HEK293 (cell line): Measurements from ENCODE around the gene RFPL2.

ENCODE experiments used
- CTCF ChIA-PET: fragments of 350-600 bp; formaldehyde crosslinking; extraction: SDS; loops from one replicate; lab custom pipeline; 2021; ENCODE audit warnings: antibody characterized with exemption; lab: Yijun Ruan, JAX
- POLR2A ChIA-PET: fragments of 300-600 bp; formaldehyde crosslinking; extraction: SDS; loops from one replicate; lab custom pipeline; 2020; ENCODE audit warnings: antibody characterized with exemption, inconsistent platforms; lab: Yijun Ruan, JAX
- H3K27ac ChIP-seq: fragments of 200-500 bp; sonication (Bioruptor generic); 2 replicates; pipeline ENCODE4 v1.5.1; 2014; ENCODE audit warnings: low read depth, low read length, control low read depth, inconsistent platforms; ENCODE audit errors: extremely low read depth
- H3K36me3 ChIP-seq, 2 experiments: fragments of 200-500 bp in 1 of 2; sonication (Bioruptor generic) in 1 of 2; 1 replicate in 1 of 2; 2 replicates in 1 of 2; pipeline ENCODE4 v1.5.1; 2014 to 2017; ENCODE audit warnings: inconsistent platforms in 2 of 2, low read length in 2 of 2; ENCODE audit not compliant: control insufficient read depth in 2 of 2, insufficient read depth in 1 of 2
- H3K4me1 ChIP-seq: fragments of 200-500 bp; sonication (Bioruptor generic); 2 replicates; pipeline ENCODE4 v1.5.1; 2014; ENCODE audit warnings: mild to moderate bottlenecking, low read length, inconsistent platforms; ENCODE audit not compliant: control insufficient read depth, insufficient read depth
- H3K4me3 ChIP-seq: 2 replicates; pipeline ENCODE4 v1.5.1; 2011; ENCODE audit warnings: low read depth, mild to moderate bottlenecking, control low read depth, low read length, moderate library complexity
- H3K9me3 ChIP-seq: fragments of 200-500 bp; sonication (Bioruptor generic); 2 replicates; pipeline ENCODE4 v1.5.1; 2014; ENCODE audit warnings: low read depth, low read length, inconsistent platforms; ENCODE audit not compliant: control insufficient read depth, insufficient read depth
- GLIS2 ChIP-seq: fragments of 450-650 bp; formaldehyde crosslinking; IDR thresholded peaks from 2 replicates; pipeline ENCODE4 v1.5.1; 2016; ENCODE audit warnings: missing biosample characterization, missing genetic modification characterization
- KLF1 ChIP-seq: fragments of 450-650 bp; formaldehyde crosslinking; IDR thresholded peaks from 2 replicates; pipeline ENCODE4 v1.5.1; 2016; ENCODE audit warnings: missing biosample characterization, missing genetic modification characterization
- KLF10 ChIP-seq: fragments of 450-650 bp; IDR thresholded peaks from 2 replicates; pipeline ENCODE4 v1.5.1; 2018; ENCODE audit warnings: missing biosample characterization, mild to moderate bottlenecking, missing genetic modification characterization
- KLF9 ChIP-seq: fragments of 450-650 bp; formaldehyde crosslinking; IDR thresholded peaks from 2 replicates; pipeline ENCODE4 v1.5.1; 2016; ENCODE audit warnings: missing biosample characterization, missing genetic modification characterization, low read depth
- REPIN1 ChIP-seq: fragments of 450-650 bp; formaldehyde crosslinking; IDR thresholded peaks from 2 replicates; pipeline ENCODE4 v1.5.1; 2017; ENCODE audit warnings: missing biosample characterization, missing genetic modification characterization, low read depth
- SP2 ChIP-seq: fragments of 450-650 bp; formaldehyde crosslinking; IDR thresholded peaks from 2 replicates; pipeline ENCODE4 v1.5.1; 2016; ENCODE audit warnings: missing biosample characterization, missing genetic modification characterization
- SP3 ChIP-seq: fragments of 450-650 bp; formaldehyde crosslinking; IDR thresholded peaks from 2 replicates; pipeline ENCODE4 v1.5.1; 2016; ENCODE audit warnings: missing biosample characterization, missing genetic modification characterization
- ZBTB17 ChIP-seq: fragments of 450-650 bp; formaldehyde crosslinking; IDR thresholded peaks from 2 replicates; pipeline ENCODE4 v1.5.1; 2016; ENCODE audit warnings: missing biosample characterization, missing genetic modification characterization
- ZFP69B ChIP-seq: fragments of 450-650 bp; formaldehyde crosslinking; IDR thresholded peaks from 2 replicates; pipeline ENCODE4 v1.5.1; 2016; ENCODE audit warnings: missing biosample characterization, missing genetic modification characterization
- ZNF133 ChIP-seq: fragments of 450-650 bp; formaldehyde crosslinking; IDR thresholded peaks from 2 replicates; pipeline ENCODE4 v1.5.1; 2016; ENCODE audit warnings: missing biosample characterization, missing genetic modification characterization
- ZNF274 ChIP-seq, 2 experiments: fragments of 200-500 bp in 1 of 2; fragments of 450-650 bp in 1 of 2; sonication (Bioruptor generic) in 1 of 2; formaldehyde crosslinking in 1 of 2; IDR thresholded peaks; 2 replicates each; pipeline versions ENCODE4 v1.5.1 to v1.6.1; 2014 to 2016; ENCODE audit warnings: borderline replicate concordance in 1 of 2, inconsistent platforms in 1 of 2, low read length in 1 of 2, missing biosample characterization in 1 of 2, missing genetic modification characterization in 1 of 2
- ZNF394 ChIP-seq: fragments of 450-650 bp; formaldehyde crosslinking; IDR thresholded peaks from 2 replicates; pipeline ENCODE4 v1.5.1; 2016; ENCODE audit warnings: missing biosample characterization, missing genetic modification characterization, mild to moderate bottlenecking, moderate library complexity, borderline replicate concordance
- ZNF654 ChIP-seq: fragments of 450-650 bp; formaldehyde crosslinking; IDR thresholded peaks from 2 replicates; pipeline ENCODE4 v1.5.1; 2016; ENCODE audit warnings: low read depth, missing biosample characterization, missing genetic modification characterization
- TF ChIP-seq, protein P1 (sequence below): fragments of 450-650 bp; formaldehyde crosslinking; IDR thresholded peaks from 2 replicates; pipeline ENCODE4 v1.5.1; 2016; ENCODE audit warnings: missing biosample characterization, missing genetic modification characterization
- TF ChIP-seq, protein P2 (sequence below): fragments of 450-650 bp; formaldehyde crosslinking; IDR thresholded peaks from 2 replicates; pipeline ENCODE4 v1.5.1; 2016; ENCODE audit warnings: missing biosample characterization, missing genetic modification characterization
- TF ChIP-seq, protein P3 (sequence below): fragments of 450-650 bp; formaldehyde crosslinking; IDR thresholded peaks from 2 replicates; pipeline ENCODE4 v1.5.1; 2017; ENCODE audit warnings: missing biosample characterization, missing genetic modification characterization
- TF ChIP-seq, protein P4 (sequence below): sonication (generic); formaldehyde crosslinking; IDR thresholded peaks from 2 replicates; pipeline ENCODE4 v1.8.1; 2022; ENCODE audit warnings: mild to moderate bottlenecking, moderate library complexity, missing genetic modification reagents

The RFPL2 gene

DNA sequence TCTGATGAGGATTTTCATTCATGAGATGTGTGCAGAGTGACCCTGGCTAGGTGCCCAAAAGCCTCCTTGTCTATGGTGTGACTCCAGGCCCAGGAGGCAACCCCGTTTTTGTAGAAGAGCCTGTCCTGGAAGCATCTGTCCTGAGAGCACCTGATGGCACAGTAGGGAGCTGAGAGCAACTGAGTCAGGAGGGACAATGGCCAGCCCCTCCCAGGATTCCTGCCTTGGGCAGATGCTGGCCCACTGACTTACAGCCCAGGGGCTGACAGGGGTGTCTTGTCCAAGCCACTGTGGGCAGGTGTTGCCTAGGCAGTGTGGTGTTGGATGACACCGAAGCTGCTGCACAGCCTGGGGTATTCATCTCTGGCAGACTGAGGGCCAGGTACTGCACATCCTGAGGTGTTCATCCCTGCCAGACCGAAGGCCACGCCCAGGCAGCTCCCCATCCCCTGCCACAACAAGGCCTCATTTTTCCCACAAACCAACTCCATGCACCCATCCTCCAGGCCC is 3.2 kb upstream of the RFPL2 start (continued):
- TF ChIP-seq GLIS2 (tag by site-specific recombination), result no peak

DNA sequence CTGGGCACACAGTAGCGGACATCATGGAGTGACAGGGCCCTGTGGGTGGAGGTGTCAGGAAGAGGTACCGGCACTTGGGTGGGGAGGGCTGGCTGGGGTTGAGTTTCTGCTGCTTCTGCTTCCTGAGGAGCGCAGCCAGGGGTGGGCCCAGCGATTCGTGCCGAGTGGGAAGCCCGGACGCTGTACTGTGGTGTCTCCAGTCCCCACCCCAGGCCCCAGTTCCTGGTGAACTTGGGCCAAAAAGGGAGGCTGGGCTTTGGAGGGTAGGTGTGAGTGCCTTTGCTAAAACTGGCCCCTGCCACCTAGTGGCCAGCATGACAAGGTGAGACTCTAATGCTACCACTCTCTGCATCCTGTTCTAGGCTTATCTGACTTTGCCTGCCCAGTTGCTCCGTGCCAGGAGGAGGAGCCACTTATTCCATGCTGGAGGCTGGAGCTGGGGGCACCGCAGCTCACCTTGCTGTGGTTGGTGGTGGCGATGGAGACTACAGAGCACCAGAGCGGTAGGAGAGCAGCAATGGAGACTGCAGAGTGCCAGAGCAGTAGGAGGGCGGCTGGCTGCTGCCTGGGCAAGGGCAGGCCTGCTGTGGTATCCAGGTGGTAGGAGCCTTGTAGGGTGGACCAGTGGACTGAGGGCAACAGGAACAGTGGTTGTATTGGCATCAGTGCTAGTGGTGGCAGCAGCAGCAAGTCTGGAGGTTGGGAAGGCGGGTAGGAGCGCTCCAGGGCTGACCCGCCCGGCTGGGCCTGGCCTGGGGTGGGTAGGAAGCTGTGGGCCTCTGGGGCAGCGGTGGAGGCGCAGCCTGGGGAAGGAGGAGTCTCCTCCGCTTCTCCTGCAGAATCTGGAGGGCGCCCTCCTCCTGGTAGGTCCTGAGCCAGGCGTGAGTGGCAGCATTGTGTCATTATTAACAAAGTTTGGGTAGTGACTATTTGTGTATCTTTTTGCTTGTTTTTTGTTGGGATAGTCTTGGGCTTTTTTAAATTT is 2.2 kb upstream of the RFPL2 start:
- ChIA-PET POLR2A (no interaction called here), CTCF (interaction anchor here (0.5 to 1.7 kb wide), 8 partner anchors 8 to 732 kb away, joined by 3 to 7 read pairs (median 4); no protein-coding TSS in a partner anchor)
- no peaks in the 10 kb centered on the region for H3K9me3 ChIP-seq
- TF ChIP-seq, protein P1, sequence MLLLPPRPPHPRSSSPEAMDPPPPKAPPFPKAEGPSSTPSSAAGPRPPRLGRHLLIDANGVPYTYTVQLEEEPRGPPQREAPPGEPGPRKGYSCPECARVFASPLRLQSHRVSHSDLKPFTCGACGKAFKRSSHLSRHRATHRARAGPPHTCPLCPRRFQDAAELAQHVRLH (tag by site-specific recombination), result peak; percentile 24; the same call in 1 of the 2 replicates
- TF ChIP-seq ZBTB17 (0 out of 2 replicates have a peak, but pooled peaks have one; percentile 12), SP3 (no peak), KLF9 (tag by site-specific recombination) (no peak), ZNF133 (tag by site-specific recombination) (peak; percentile 52; the same call in 1 of the 2 replicates), ZFP69B (tag by site-specific recombination) (0 out of 2 replicates have a peak, but pooled peaks have one; percentile 18), KLF10 (tag by site-specific recombination) (no peak), KLF1 (0 out of 2 replicates have a peak, but pooled peaks have one; percentile 8), ZNF654 (peak; percentile 50), SP2 (tag by site-specific recombination) (peak; percentile 11; the same call in 1 of the 2 replicates)
- TF ChIP-seq, protein P2, sequence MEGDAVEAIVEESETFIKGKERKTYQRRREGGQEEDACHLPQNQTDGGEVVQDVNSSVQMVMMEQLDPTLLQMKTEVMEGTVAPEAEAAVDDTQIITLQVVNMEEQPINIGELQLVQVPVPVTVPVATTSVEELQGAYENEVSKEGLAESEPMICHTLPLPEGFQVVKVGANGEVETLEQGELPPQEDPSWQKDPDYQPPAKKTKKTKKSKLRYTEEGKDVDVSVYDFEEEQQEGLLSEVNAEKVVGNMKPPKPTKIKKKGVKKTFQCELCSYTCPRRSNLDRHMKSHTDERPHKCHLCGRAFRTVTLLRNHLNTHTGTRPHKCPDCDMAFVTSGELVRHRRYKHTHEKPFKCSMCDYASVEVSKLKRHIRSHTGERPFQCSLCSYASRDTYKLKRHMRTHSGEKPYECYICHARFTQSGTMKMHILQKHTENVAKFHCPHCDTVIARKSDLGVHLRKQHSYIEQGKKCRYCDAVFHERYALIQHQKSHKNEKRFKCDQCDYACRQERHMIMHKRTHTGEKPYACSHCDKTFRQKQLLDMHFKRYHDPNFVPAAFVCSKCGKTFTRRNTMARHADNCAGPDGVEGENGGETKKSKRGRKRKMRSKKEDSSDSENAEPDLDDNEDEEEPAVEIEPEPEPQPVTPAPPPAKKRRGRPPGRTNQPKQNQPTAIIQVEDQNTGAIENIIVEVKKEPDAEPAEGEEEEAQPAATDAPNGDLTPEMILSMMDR (tag by site-specific recombination), result peak; percentile 41
- TF ChIP-seq, protein P3, sequence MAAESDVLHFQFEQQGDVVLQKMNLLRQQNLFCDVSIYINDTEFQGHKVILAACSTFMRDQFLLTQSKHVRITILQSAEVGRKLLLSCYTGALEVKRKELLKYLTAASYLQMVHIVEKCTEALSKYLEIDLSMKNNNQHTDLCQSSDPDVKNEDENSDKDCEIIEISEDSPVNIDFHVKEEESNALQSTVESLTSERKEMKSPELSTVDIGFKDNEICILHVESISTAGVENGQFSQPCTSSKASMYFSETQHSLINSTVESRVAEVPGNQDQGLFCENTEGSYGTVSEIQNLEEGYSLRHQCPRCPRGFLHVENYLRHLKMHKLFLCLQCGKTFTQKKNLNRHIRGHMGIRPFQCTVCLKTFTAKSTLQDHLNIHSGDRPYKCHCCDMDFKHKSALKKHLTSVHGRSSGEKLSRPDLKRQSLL (tag by site-specific recombination), result peak; percentile 26; the same call in 1 of the 2 replicates
- H3K4me1 ChIP-seq, result 0 out of 2 replicates have a peak, but pooled peaks cover 3% of the 10 kb centered on the region
- H3K4me3 ChIP-seq, result no peak overlapping the region
- H3K36me3 ChIP-seq, result peaks cover 0 to 22% of the 10 kb centered on the region in 2 experiments; a peak in 1 of 3 replicates
- no peak overlapping the region for H3K27ac ChIP-seq

DNA sequence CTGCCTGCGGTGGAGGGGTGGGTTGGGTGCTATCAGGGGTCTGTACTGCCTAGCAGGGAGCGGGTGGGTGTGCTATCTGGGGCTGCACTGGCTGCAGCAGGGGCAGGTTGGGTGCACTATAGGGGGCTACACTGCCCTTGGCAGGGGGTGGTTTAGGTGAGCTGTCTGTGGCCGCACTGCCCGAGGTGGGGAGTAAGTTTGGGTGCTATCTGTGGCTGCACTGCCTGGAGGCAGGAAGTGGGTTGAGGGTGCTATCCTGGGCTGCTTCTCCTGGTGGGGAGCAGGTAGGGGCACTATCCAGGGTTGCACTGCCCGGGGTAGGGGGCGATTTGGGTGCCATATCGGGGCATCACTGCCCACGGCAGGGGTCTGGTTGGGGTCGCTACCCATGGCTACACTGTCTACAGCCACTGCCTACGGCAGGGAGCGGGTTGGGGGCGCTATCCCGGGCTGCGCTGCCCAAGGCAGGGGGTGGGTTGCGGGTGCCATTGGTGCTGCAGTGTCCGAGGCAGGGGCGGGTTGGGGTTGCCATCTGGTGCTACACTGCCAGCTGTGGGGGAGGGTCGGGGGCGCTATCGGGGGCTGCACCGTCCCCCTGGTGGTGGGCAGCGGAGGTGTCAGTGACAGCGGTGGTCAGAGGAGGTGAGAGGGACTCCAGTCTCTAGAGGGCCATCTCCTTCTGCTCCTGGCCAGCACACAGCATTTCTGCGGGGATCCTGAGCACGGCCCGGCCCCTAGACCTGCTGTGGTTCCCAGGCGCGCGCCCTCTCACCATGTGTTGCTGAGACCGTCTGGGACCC is 1.3 kb upstream of the RFPL2 start:
- H3K4me3 ChIP-seq, result no peak overlapping the region
- peaks cover 0 to 22% of the 10 kb centered on the region in 2 experiments; a peak in 1 of 3 replicates for H3K36me3 ChIP-seq
- H3K9me3 ChIP-seq, result no peaks in the 10 kb centered on the region
- H3K4me1 ChIP-seq, result 0 out of 2 replicates have a peak, but pooled peaks cover 3% of the 10 kb centered on the region
- H3K27ac ChIP-seq, result no peak overlapping the region
- POLR2A ChIA-PET, result no interaction called here
- CTCF ChIA-PET, result interaction anchor here (0.6 to 1.3 kb wide), 4 partner anchors 9 to 825 kb away, joined by 3 read pairs; no protein-coding TSS in a partner anchor
- TF ChIP-seq ZNF274 (IDR thresholded peaks at IDR 0.05; ENCODE audit: low read length), result no peak
- TF ChIP-seq ZNF274 (tag by site-specific recombination; IDR thresholded peaks at IDR 0.05; ENCODE audit: borderline replicate concordance), result no peak
- TF ChIP-seq, protein P4, sequence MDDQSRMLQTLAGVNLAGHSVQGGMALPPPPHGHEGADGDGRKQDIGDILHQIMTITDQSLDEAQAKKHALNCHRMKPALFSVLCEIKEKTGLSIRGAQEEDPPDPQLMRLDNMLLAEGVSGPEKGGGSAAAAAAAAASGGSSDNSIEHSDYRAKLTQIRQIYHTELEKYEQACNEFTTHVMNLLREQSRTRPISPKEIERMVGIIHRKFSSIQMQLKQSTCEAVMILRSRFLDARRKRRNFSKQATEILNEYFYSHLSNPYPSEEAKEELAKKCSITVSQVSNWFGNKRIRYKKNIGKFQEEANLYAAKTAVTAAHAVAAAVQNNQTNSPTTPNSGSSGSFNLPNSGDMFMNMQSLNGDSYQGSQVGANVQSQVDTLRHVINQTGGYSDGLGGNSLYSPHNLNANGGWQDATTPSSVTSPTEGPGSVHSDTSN, result no peak
- no peak for TF ChIP-seq ZNF394 (tag by site-specific recombination)
- TF ChIP-seq REPIN1 (tag by site-specific recombination), result no peak
